AG04449 (cell line): Measurements from ENCODE around the gene UGT2B15.
"Not testable (repeated sequence)": the region's sequence is repeated elsewhere in the genome, so short reads cannot be mapped to it uniquely, and the experiment has no call there.

Experiments used
- CTCF ChIA-PET: fragments of 350-600 bp; formaldehyde crosslinking; extraction: SDS; loops from one replicate; lab custom pipeline; 2021; ENCODE audit warnings: antibody characterized with exemption; lab: Yijun Ruan, JAX
- POLR2A ChIA-PET: fragments of 400-600, 350-600 bp; formaldehyde crosslinking; extraction: SDS; loops from one replicate; lab custom pipeline; 2020; ENCODE audit warnings: antibody characterized with exemption, inconsistent platforms; lab: Yijun Ruan, JAX
- DNase-seq: peaks from one replicate; pipeline ENCODE4 v3.0.0-alpha.2; 2010; ENCODE audit warnings: low read depth, low spot score
- H3K4me3 ChIP-seq: 2 replicates; pipeline ENCODE4 v1.5.1; 2011; ENCODE audit warnings: low read depth, mild to moderate bottlenecking, control low read depth, low read length
- CTCF ChIP-seq: IDR thresholded peaks from one replicate; pipeline ENCODE4 v1.5.1; 2011; ENCODE audit warnings: mild to moderate bottlenecking, moderate library complexity, low read length, control low read depth, inconsistent platforms; ENCODE audit not compliant: insufficient read depth; ENCODE audit errors: missing control alignments

UGT2B15 gene

DNA sequence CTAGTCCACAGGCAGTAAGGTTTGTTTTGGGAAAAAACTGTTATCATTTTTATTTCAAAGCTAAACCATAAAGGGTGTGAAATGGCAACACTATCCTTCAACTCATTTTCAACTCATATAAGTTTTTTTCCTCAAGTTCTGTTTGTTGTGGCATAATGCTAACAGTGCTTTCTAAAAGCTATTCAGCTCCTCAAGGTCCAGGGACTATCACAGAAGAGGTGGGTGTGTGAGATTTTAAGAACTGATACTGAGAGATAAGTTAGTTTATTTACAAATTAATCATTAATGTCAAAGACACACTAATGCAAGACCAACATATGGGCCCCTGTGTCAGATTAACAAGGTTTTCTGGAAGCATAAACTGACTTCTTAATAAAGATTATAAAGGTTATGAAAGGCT is 11.8 kb downstream of the UGT2B15 start:
- DNase-seq = no peak
- H3K4me3 ChIP-seq = no peak overlapping the region
- ChIA-PET CTCF (no interaction called here), POLR2A (no interaction called here)
- no peak for TF ChIP-seq CTCF

GRCh38 chr4:68657022-68657594 is 13.3 kb downstream of the UGT2B15 start:
- CTCF ChIA-PET, H3K4me3 ChIP-seq, DNase-seq, POLR2A ChIA-PET: not testable (repeated sequence)

DNA sequence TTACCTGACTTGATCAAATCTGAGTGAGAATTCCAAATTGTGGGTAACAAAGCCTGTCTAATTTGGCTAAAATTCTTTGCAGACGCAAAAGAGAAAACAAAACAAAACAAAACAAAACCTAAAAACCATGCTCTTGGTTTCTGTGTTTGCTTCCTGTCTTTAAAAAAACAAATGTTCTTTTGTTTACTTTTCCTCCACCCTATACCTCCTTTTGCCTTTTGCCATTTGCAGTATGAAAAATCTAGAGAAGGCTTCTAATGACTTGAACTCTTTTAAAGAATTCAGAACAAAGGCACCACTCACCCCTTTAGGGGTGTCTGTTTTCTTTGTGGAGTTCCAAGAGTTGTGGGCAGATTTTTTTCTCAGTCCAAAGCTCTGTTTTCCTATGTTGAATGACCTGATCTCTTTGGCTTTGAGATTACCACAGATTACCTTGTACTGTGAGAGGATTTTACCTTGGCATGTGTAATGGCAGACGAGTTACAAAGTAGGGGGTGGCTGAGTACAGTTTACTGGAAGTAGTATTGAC is 13.9 kb downstream of the UGT2B15 start:
- POLR2A ChIA-PET, DNase-seq, H3K4me3 ChIP-seq, CTCF ChIA-PET: not testable (repeated sequence)

DNA sequence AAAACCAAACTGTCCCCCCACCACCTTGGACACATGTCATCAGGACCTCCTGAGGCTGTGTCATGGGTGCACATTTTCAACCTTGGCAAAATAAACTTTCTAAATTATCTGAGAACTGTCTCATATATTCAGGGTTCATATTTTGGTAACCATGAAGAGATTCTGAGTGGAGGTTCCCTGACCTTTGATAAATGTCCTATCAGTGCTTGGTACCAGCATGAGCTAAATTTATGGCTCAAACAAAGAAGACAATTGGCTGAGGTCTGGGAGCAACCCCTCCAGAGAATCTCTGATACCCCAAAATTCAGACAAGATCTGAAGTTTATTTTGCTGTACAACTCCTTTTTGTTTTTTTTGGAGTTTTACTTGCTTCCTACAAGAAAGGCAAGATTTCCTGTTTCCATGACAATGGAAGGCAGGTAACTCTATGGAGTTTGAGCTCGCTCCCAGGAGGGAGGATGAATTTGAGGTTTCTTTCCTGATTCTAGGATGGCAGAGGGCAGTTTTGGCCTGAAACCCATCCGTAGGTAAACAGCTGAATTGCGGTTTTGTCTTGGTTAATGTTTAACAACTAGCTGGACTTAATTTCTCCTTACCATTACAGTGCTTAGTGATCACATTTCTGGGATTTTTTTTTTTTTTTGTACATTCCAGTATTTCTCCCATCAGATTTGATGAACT is 14.5 kb downstream of the UGT2B15 start:
- ChIA-PET CTCF (no interaction called here), POLR2A (no interaction called here)
- no peak for DNase-seq

GRCh38 chr4:68654946-68655721 is 15.3 kb downstream of the UGT2B15 start:
- no peak for DNase-seq
- no peak for TF ChIP-seq CTCF
- no peak overlapping the region for H3K4me3 ChIP-seq
- POLR2A ChIA-PET = no interaction called here
- CTCF ChIA-PET = no interaction called here

More for the DNA sequence above, 14.5 kb downstream of the UGT2B15 start:
- TF ChIP-seq CTCF = no peak
- H3K4me3 ChIP-seq = no peak overlapping the region

DNA sequence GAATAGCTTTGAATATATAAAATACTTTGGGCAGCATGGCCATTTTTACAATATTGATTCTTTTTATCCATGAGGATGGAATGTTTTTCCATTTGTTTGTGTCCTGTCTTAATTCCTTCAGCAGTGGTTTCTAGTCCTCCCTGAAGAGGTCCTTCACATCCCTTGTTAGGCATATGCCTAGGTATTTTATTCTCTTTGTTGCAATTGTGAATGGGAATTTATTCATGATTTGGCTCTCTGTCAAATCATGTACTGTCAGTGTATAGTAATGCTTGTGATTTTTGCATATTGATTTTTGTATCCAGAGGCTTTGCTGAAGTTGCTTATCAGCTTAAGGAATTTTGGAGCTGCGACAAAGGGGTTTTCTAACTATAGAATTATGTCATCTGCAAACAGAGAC is 18.5 kb downstream of the UGT2B15 start:
- no peak for DNase-seq
- TF ChIP-seq CTCF = no peak
- H3K4me3 ChIP-seq = no peak overlapping the region
- CTCF ChIA-PET = no interaction called here
- POLR2A ChIA-PET = no interaction called here

DNA sequence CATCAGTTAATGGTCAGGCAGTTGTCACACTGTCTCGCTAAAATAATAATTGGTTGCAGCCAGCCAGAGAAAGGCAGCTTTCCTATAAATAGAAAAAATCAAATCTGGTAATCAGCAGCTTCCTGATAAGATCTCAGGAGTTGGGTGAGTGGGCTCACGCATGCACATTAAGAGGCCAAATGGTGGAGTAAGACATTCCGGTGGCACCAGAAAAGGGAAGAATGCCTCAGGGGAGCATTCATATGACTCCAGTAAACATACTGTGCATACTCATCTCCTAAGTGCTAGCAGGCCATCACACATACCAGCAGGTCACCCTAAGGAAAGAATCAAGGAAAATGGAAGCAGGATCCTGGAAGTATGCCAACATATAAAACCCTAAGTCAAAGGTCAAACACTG is 40.1 kb downstream of the UGT2B15 start:
- H3K4me3 ChIP-seq = no peak overlapping the region
- no peak for DNase-seq
- CTCF ChIA-PET = no interaction called here
- POLR2A ChIA-PET = no interaction called here
- TF ChIP-seq CTCF = no peak

- H3K4me3 ChIP-seq, POLR2A ChIA-PET, DNase-seq, CTCF ChIA-PET: not testable (repeated sequence)
Observed at GRCh38 chr4:68622731-68623130, 47.7 kb downstream of the UGT2B15 start.
